HG03135 (cell line): ENCODE measurements around the gene GRM7.

Experiments
- ATAC-seq: cut with Tn5 transposase; IDR thresholded peaks from one replicate; pipeline ENCODE4 v1.9.1; 2021; ENCODE audit warnings: mild to moderate bottlenecking, moderate library complexity; ENCODE audit not compliant: unreplicated experiment

GRM7 gene

GRCh38 chr3:7290077-7290825 lies 429.3 kb downstream of the GRM7 start:
- ATAC-seq: no peak

DNA sequence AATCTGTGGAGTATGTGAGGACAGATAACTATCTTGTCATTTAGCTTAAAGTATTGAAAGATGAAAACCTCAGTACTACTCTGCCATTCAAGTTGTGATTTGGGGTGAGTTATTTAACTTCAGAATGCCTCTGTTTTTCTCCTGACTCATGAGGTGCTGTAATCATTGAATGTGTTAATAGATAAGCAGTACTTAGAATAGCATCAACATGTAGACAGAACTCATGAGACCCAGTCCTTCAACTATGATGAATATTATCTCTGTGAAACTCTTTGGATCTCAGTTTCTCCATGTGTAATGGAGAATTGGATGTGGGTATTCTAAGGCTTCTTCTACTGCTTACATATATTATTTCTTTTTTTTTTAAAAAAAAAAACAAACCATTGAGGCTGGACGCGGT lies 431.4 kb downstream of the GRM7 start:
- no peak for ATAC-seq

DNA sequence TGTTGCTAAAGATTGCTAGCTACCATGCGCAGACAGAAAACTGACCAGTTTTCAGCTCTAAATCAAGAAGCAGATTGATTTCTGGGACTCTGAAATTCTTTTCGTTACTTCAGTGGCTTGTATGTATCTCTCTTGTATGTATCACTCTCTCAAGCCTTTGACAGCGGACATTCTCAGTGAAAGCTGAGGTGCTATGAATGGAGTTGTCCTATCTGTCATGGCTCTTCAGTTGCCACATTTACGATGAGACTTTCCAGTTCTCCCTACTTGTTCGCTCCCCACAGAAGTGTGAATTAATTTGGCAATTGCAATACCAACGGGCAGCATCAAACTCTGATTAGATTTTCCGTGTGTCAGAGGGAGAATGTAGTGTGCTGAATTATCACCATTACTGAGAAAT lies 432.4 kb downstream of the GRM7 start:
- no peak for ATAC-seq

DNA sequence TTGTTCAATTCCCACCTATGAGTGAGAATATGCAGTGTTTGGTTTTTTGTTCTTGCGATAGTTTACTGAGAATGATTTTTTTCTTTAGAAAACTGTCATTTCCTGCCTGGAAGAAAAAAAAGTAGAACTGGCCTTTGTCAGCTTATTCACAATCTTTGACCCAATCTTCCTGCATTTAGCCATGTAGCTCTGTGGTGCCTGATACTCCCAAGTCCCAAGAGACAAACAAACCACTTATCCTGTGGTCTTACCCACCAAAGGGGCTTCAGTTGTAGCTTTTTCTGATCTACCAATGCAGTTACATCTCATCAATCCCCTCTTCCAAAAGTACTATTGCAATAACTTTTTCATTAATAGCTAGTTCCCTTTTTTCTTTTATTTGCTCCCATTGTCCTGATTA lies 444.6 kb downstream of the GRM7 start:
- no peak for ATAC-seq

GRCh38 chr3:7306901-7307300 lies 446.0 kb downstream of the GRM7 start:
- no peak for ATAC-seq

DNA sequence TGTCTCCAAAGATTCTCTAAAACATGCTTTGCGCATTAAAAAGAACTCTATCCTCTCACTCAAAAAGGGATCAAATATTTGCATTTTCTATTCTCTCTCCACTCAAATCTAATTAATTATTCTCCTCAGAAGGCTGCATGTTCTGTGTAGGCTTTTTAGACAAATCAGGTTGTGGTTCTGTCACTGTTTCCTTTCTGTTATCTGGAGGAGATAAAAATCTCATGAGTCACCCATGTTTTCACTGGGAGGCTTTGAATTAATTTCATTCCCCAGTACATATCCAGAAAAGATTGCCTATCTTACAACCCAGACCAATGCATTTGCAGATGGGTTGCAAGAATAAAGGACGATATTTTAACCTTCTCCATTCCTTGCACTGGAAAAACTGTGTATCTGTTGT lies 446.5 kb downstream of the GRM7 start:
- no peak for ATAC-seq

DNA sequence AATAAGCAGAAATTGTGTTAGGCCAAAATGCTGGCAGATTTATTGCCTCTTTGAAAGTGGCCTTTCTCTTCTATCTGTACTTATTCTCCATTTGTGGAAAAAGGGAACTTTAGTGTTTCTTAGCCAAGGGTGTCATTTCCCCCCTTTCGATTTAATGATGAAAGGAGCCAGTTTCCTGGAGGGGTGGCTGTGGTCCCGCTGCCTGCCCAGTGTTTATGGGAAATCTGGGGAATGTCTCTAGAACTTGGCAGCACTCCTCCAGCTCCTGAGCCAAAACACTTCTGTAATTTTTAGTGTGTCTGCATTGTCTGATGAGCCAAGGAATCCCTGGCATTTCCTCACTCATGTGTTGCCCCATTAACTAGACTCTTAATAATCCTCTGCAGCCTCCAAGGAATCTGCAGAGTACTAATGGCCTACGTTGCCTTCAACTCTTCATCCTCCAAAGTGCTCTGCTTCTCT lies 448.8 kb downstream of the GRM7 start:
- ATAC-seq: no peak

DNA sequence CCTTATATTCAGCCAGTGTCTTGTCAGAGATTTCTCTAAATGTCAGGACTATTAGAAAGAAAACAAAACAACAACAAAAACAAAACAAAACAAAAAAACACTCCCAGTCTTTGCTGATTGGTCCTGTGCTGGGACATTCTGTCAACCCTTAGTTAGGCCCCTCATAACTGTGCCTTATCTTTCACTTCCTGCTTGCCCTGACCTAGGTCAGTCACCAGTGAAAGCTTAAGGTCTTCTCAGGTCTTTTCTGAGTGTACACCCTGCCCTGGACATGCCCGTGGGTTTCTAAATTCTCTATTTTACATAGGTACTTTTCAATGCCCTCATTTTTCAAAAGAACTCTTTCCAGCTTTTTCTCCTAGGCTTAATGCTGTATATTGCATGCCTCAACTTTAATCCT lies 454.1 kb downstream of the GRM7 start:
- ATAC-seq: no peak

GRCh38 chr3:7322957-7323669 lies 462.2 kb downstream of the GRM7 start:
- ATAC-seq: no peak

GRCh38 chr3:7328339-7328738 lies 467.4 kb downstream of the GRM7 start:
- no peak for ATAC-seq

DNA sequence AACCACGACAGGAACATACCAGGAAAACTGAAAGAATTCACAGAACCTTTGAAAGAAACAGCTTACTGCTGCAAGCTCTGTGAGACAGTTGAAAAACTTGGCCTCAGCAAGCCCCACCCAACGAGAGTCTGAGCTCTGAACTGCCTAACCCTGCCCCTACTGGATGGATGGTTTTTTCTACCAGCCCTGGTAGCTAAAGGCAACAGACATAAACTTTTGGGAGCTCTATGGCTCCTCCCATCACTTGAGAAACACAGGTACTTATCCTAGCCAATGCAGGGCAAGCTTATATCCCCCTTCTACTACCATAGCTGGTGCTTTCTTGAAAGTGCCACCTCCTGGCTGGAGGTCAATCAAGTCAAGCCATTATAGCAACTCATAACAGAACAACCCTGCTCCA lies 471.8 kb downstream of the GRM7 start:
- no peak for ATAC-seq

GRCh38 chr3:7333125-7333524 lies 472.2 kb downstream of the GRM7 start:
- ATAC-seq: no peak

DNA sequence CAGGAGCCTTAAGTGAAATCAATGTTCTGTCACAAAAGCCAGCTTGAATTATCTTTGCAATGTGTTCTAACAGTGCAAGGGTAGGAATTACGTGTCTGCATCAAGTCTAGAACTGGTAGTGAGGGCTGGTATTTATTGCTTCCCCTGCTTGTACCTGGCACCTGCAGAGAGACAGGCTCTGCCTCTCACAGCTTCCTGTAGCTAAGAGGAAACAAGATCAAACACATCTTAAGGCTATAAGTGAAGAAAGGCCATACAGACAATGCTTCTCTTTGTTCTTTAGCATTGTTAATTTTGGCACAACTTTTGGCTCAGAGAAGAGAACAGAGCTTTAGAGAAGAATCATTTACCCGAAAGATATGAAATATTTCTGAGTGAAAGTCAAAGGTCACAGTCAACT lies 479.9 kb downstream of the GRM7 start:
- no peak for ATAC-seq

DNA sequence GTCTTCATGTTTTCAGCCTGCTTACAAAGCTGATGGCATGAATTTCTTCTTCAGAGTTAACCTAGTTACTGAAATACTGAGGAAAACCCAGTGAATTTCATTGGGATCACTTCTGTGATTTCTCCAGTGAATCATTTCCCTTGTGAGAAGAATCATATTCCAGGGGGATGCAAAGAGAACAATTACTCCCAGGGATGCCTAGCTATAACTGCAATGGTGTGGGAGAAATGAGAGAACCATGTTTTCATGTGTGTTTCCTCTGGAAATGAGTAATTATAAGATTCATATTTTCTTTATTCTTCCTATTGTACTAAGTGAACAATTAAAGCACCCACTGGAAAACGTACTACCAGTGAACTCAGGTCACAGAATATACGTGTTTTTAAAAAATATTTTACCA lies 485.4 kb downstream of the GRM7 start:
- ATAC-seq: no peak

- no peak for ATAC-seq
These were observed 496.2 kb downstream of the GRM7 start for GRCh38 chr3:7357101-7357500.

- no peak for ATAC-seq
These were observed 507.1 kb downstream of the GRM7 start for GRCh38 chr3:7367968-7368367.

DNA sequence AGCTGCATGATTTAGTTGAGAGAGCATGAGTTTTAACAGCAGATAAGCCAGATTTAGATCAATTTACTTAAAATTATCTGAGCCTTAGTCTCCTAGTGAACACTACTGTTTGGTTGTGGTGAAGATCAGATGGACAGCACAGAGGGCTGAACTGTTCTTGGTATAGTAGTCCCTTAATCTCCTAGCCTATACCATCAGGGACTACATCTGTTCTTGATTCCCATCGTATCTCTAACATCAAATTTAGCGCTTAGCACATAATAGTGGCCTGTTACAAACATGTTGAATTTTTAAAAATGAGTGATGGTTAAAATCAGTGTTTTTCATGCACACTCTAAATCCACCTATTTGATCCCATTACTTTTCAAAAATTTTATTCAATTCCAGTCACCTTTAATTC lies 507.7 kb downstream of the GRM7 start:
- no peak for ATAC-seq

GRCh38 chr3:7371693-7372572 lies 511.0 kb downstream of the GRM7 start:
- no peak for ATAC-seq

GRCh38 chr3:7377103-7377502 lies 516.2 kb downstream of the GRM7 start:
- no peak for ATAC-seq

DNA sequence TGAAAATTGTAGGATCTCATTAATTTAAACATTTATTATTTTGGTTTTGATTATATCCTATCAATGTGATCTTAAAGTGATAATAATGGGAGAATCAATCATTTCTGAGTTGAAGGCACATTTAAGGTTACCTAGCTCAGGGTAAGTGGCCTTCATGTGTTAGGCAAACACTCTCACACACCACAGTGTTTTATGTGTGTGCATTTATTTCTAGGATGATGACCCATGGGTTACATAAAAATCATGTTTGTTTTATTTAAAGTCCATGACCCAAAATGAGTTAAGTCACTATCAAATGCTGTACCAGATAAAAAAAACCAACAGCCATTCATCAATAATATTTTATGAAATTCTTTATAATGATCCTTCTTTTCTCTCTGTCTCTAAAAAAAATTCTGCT lies 520.8 kb downstream of the GRM7 start:
- ATAC-seq: no peak

DNA sequence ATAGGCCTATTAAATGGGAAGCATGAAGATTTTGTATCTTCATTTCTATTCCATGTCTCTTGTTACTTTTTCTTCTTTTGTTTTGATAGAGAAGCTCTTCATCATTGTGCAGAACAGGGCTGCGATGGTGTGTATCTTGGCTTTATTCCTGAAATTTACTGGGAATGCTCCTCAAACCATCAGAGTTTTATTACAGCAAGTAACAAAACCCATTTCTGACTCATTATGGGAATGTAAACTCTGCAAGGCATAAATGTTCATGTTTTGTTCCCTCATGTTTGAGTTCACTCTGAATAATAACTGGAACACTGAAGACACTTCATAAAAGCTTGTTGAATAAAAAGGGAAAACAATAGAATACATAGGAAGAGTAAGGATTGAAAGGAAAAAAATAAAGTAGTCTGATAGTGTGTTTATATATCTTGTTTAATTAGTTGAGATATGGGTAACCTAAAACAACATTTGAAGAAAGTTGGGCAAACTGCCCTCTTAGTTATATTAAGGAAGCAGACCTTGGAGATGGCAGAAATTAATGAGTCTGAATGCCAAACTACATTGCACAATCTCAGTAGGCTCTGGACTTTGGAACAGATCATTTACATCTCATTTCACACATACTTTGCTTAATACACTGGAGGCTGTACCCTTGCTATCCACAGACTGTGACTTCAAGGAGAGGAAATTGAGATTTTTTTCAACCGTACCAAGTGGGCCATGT lies 521.5 kb downstream of the GRM7 start:
- no peak for ATAC-seq
